Iris pigment epithelial cell (primary cell): ENCODE results near the gene FAM50A.
"Not testable (repeated sequence)": the region's sequence is repeated elsewhere in the genome, so short reads cannot be mapped to it uniquely, and the experiment has no call there.

Experiments used
- DNase-seq: peaks from one replicate; pipeline ENCODE4 v3.0.0-alpha.2; 2011; ENCODE audit warnings: low read depth

FAM50A gene

GRCh38 chrX:154484255-154485149, 40.6 kb downstream of the FAM50A start:
- no peak for DNase-seq

DNA sequence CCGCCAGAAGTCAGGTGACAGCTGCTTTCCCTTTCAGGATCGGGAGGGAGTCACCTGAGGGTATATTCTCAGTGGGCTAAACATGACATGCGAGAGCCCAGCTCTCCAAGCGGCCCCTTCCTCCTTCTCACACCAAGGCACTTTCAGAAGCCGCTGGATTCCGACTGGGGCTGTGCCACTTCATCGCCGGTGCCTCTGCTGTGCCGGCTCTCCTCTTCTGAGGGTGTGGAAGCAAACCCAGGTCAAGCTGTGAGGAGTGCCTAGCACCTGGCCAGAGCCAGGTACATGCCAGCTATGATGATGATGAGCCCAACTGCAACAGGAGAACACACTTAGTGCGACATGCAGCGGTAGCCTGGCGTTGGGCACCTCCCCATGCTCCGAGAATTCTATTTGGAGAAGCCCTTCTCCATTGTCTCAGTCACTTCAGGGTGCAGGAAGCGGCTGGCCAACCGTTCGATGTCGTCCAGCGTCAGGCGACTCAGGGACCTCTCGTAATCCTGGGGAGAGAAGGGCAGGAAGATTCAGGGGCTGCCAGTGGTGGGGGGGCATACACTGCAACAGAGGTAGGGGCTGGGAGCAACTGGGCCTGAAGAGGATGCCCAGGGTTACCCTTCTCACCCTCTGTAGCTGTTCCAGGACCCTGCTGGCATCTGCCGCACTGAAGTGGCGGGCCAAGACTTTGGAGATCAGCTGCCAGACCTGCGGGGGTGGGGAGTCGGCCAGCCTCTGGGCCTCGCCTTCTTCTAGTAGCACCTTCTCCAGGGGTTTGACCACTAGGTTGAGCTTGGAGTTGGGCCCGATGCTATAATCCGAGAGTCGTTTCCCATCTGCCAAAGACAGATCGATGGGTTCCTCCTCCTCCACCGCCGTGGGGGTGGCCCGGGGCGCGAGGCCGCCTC, 41.5 kb downstream of the FAM50A start:
- DNase-seq, result no peak

DNA sequence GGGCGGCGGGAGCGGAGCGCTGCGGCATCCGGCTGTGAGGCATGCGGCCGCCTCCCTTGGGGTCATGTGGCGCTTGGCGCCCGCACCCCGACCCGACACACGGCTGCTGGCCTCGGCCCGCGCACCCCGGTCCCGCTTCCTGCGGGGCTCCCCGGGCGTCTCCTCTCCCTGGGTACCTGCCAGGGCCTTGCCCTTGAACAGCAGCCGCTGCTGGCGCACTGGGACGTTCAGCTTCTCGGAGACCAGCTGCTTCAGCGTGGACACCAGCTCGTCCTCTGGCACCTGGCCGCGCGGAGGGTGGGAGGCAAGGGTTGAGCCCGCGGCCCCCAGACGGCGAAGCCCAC, 42.1 kb downstream of the FAM50A start:
- DNase-seq, result no peak

- DNase-seq, result peak; percentile 44
Measured at GRCh38 chrX:154486396-154487207, 42.7 kb downstream of the FAM50A start, which contains the start of gene UBL4A. TSS of gene UBL4A (minus strand) at chrX:154486615. CDS start at chrX:154486584, 31 bp downstream.

DNA sequence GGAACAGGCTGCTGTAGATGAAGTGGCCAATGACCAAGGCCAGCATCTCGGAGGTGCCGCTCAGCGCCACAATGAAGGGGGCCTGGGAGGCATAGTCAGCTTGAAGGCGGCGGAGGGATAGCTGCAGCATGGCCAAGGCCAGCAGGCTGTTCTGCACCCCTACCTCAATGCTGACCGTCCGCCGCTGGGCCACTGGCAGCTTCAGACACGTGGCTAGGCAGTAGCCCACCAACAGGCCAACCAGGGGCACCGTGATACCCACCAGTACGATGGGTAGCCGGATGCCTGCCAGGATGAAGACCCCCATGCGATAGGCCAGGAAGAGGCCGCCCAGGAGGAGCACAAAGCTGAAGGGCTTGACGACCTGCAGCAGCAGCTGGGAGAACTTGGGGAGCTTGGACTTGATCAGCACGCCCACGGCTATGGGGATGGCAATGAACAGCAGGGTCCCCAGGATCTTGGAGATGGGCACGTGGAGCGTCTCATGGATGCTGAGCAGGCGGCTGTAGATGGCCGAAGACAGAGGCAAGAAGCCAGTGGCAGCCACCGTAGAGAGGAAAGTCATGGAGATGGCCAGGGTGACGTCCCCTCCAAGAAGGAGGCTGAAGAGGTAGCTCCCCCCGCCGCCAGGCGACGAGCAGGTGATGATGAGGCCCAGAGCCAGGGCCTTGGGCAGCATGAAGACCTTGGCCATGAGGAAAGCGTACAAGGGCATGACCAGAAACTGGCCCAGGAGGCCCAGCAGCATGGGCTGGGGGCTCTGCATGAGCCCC, 43.8 kb downstream of the FAM50A start:
- DNase-seq, result no peak

GRCh38 chrX:154488336-154489075, 44.6 kb downstream of the FAM50A start:
- DNase-seq, result no peak

DNA sequence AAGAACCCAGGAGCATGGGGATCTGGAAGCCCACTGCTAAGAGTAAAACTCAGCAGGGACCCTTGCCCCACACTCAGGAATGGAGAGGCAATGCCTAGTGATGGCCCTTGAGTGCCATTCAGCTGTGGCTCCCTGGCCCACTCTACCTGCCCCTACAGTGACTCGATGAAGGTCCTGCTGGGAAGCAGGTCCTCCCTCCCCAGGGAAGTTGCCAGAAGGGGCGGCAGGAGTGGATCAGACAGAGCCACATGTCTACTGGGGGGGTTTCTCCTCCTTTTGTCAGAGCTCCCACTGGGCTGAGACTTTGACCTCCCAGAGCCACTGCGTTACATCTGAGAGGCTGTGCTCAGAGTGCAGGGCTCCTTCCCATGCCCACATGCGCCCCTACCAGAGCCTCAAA, 45.2 kb downstream of the FAM50A start:
- DNase-seq, result no peak

GRCh38 chrX:154490021-154490413, 46.1 kb downstream of the FAM50A start:
- DNase-seq, result peak; percentile 39

- DNase-seq, result peak; percentile 91
Measured at GRCh38 chrX:154490414-154491083, 46.6 kb downstream of the FAM50A start, which contains the start of gene SLC10A3. TSS of gene SLC10A3 (minus strand) at chrX:154490629. CDS start at chrX:154488940, 1,689 bp downstream.

- no peak for DNase-seq
Measured at GRCh38 chrX:154494715-154495114, 50.8 kb downstream of the FAM50A start.

DNA sequence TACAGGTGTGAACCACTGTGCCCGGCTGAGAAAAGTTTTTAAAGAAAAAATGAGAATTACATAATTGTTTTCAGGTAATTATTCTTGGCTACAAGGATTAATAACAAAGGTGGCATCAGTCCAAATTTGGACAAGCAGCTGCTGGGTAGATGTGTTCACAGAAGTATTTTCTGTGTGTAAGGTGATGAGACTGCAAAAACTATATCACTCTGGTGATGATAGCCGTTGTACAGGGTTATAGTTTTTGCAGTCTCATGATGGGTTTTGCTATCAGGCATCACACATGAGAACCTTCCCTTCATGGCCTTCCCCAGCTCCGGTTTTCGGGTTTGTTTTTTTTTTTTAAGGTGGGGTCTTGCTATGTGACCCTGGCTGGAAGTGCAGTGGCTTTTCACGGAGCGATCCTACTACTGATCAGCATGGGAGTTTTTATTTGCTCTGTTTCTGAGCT, 51.6 kb downstream of the FAM50A start:
- DNase-seq, result no peak

DNA sequence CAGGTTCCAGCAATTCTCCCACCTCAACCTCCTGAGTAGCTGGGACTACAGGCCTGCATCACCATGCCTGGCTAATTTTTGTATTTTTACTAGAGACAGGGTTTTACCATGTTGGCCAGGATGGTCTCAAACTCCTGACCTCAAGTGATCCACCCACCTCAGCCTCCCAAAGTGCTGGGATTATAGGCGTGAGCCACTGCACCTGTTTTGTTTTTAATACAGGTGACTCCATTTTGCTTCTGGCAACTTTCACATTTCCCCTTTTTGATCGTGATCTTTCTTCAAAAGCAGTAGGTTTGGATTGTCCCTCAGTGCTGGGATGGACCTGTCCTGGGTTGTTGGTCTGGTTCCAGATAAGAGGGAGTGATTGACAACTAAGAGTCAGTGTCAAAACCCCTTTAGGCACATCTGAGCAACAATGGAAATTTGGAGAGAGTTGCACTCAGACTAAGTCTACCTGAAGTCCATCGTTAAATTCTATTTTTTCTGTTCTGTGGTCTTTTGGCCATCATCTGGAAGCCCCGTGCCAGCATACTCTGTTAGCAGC, 52.7 kb downstream of the FAM50A start:
- DNase-seq, result not testable (repeated sequence)
